ENCODE results near the gene FNIP1. TPM values are rescaled to one million over a fixed set of nuclear protein-coding genes. Genes with fewer than 3 reads are reported as not detected.
A peak's percentile ranks its signal among the peaks of the same experiment; 100 is the strongest.

The FNIP1 gene
- total and polyA plus RNA-seq, 2 donors (not counting 1 experiment from before 2014, with no cell fraction given) = 10.3 to 52.8 TPM

DNA sequence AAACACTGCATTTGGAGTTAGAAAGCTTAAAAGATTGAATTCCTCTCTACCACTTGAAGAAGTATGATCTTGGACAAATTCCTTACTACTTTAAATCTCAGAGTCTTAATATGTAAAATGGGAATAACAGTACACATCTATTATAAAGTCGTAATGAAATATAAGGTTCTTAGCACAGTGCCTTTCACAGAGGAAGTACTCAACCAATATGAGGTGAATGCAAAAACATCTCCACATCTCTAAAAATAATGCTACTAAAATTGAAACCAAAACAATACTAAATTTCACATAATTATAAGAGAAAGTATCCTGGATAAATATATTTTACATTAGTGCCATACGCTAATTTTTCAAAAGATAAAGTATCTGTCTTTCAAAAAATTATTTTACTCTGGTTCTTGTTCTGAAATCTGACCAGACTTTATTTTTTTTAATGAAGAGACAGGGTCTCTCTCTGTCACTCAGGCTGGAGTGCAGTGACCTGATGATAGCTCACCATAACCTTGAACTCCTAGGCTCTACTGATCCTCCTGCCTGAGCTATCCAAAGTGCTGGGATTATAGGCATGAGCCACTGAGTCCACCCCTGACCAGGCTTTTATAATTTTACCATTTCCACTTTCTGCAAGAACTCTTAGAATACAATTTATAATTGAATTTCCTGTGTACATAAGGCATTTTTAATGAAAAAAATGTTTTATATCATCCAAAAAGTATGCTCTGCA is 21.3 kb upstream of the FNIP1 start:
- no peak for TF ChIP-seq EZH2 (IDR thresholded peaks at IDR 0.05; ENCODE audit: borderline replicate concordance, insufficient read depth, low read depth, low read length, poor library complexity, severe bottlenecking)
- TF ChIP-seq CTCF (IDR thresholded peaks at IDR 0.05) = no peak
- Histone ChIP-seq H3K9ac (ENCODE audit: low read length) (peak overlapping the region; percentile 19), H3K79me2 (ENCODE audit: control insufficient read depth, insufficient read depth, low read length) (no peaks in the 10 kb centered on the region), H4K20me1 (ENCODE audit: control insufficient read depth, insufficient read depth, low read length, poor library complexity, severe bottlenecking) (no peaks in the 10 kb centered on the region), H3K4me1 (ENCODE audit: control insufficient read depth in 2 of 2, insufficient read depth in 2 of 2, low read length in 2 of 2) (peaks cover 6 to 11% of the 10 kb centered on the region in 2 donors), H3K9me3 (ENCODE audit: control extremely low read depth in 1 of 3, control insufficient read depth in 2 of 3, insufficient read depth in 1 of 3, low read length in 2 of 3) (no peaks in the 10 kb centered on the region), H2AFZ (ENCODE audit: insufficient read depth, low read depth, low read length, poor library complexity, severe bottlenecking) (peak overlapping the region; percentile 55), H3K27me3 (replicated peaks in 1 of 4; ENCODE audit: control extremely low read depth in 1 of 4, control insufficient read depth in 3 of 4, insufficient read depth in 4 of 4, low read length in 3 of 4) (peaks cover 0 to 4% (median 0%) of the 10 kb centered on the region in 4 experiments), H3K27ac (ENCODE audit: low read length in 2 of 2) (no peak overlapping the region), H3K4me2 (replicated peaks; ENCODE audit: low read depth, low read length, poor library complexity, severe bottlenecking) (peak overlapping the region; percentile 42), H3K4me3 (ENCODE audit: control extremely low read depth in 1 of 5, extremely low read depth in 1 of 5, insufficient read depth in 1 of 5, low read depth in 2 of 5, low read length in 4 of 5) (peak overlapping the region in 1 of 5 experiments; percentile 16), H3K36me3 (replicated peaks in 1 of 2; ENCODE audit: control extremely low read depth in 1 of 2, control insufficient read depth in 1 of 2, extremely low read depth in 1 of 2, insufficient read depth in 2 of 2, low read length in 1 of 2) (no peaks in the 10 kb centered on the region)
- POLR2A ChIA-PET = no interaction called here
- no CpG with 5 or more reads among the region's 2 CpGs for WGBS (ENCODE audit: insufficient coverage)
- no peak overlapping the region for H3K27ac Mint-ChIP-seq
- no peaks in the 10 kb centered on the region for H3K9me3 Mint-ChIP-seq (ENCODE audit: insufficient read depth)
- peaks cover 13% of the 10 kb centered on the region for H3K4me1 Mint-ChIP-seq
- peaks cover 3% of the 10 kb centered on the region for H3K27me3 Mint-ChIP-seq
- intact Hi-C loops (cut with micrococcal nuclease) = no loop called here
- H3K4me3 Mint-ChIP-seq = peak overlapping the region; percentile 58
- no peak for ATAC-seq (ENCODE audit: low read depth)
- DNase-seq = no peak
- CTCF ChIA-PET = no interaction called here

DNA sequence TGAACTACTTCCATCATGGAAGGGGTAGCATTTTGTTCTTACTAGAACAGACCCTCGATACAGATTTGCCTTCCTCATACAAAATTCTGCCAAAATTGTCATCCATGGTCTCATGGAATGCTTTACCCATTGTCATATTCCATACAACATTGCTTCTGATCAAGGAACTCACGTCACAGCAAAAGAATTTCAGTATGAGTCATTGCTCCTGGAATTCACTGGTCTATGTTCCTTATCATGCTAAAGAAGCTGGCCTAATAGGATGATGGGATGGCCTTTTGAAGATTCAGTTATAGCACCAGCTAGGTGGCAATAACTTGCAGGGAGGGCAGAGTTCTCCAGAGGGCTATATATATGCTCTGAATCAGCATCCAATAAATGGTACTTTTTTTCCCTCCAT is 18.2 kb upstream of the FNIP1 start:
- Mint-ChIP-seq H3K27me3 (no peaks in the 10 kb centered on the region), H3K4me3 (no peak overlapping the region), H3K27ac (no peak overlapping the region), H3K9me3 (ENCODE audit: insufficient read depth) (no peaks in the 10 kb centered on the region), H3K4me1 (peaks cover 19% of the 10 kb centered on the region)
- Histone ChIP-seq H3K36me3 (replicated peaks in 1 of 2; ENCODE audit: control extremely low read depth in 1 of 2, control insufficient read depth in 1 of 2, extremely low read depth in 1 of 2, insufficient read depth in 2 of 2, low read length in 1 of 2) (no peaks in the 10 kb centered on the region), H3K4me3 (ENCODE audit: control extremely low read depth in 1 of 5, extremely low read depth in 1 of 5, insufficient read depth in 1 of 5, low read depth in 2 of 5, low read length in 4 of 5) (no peak overlapping the region), H4K20me1 (ENCODE audit: control insufficient read depth, insufficient read depth, low read length, poor library complexity, severe bottlenecking) (no peaks in the 10 kb centered on the region), H3K79me2 (ENCODE audit: control insufficient read depth, insufficient read depth, low read length) (no peaks in the 10 kb centered on the region), H2AFZ (ENCODE audit: insufficient read depth, low read depth, low read length, poor library complexity, severe bottlenecking) (no peak overlapping the region), H3K27me3 (replicated peaks in 1 of 4; ENCODE audit: control extremely low read depth in 1 of 4, control insufficient read depth in 3 of 4, insufficient read depth in 4 of 4, low read length in 3 of 4) (peaks cover 0 to 4% (median 0%) of the 10 kb centered on the region in 4 experiments), H3K27ac (ENCODE audit: low read length in 2 of 2) (no peak overlapping the region), H3K4me1 (ENCODE audit: control insufficient read depth in 2 of 2, insufficient read depth in 2 of 2, low read length in 2 of 2) (peaks cover 6 to 16% of the 10 kb centered on the region in 2 donors), H3K9ac (ENCODE audit: low read length) (no peak overlapping the region), H3K4me2 (replicated peaks; ENCODE audit: low read depth, low read length, poor library complexity, severe bottlenecking) (no peak overlapping the region), H3K9me3 (ENCODE audit: control extremely low read depth in 1 of 3, control insufficient read depth in 2 of 3, insufficient read depth in 1 of 3, low read length in 2 of 3) (no peaks in the 10 kb centered on the region)
- DNase-seq (no peak), ATAC-seq (ENCODE audit: low read depth) (no peak)
- WGBS (ENCODE audit: insufficient coverage) = 88% methylated on average over 1 of the region's 2 CpGs
- ChIA-PET POLR2A (no interaction called here), CTCF (no interaction called here)
- TF ChIP-seq CTCF (IDR thresholded peaks at IDR 0.05) (no peak), EZH2 (IDR thresholded peaks at IDR 0.05; ENCODE audit: borderline replicate concordance, insufficient read depth, low read depth, low read length, poor library complexity, severe bottlenecking) (no peak)
- intact Hi-C loops (cut with micrococcal nuclease) = no loop called here
